HEK293T (cell line): ENCODE measurements around the gene PNLIP.

Experiments used
- CTCF ChIA-PET: fragments of 350-600 bp; formaldehyde crosslinking; extraction: SDS; loops from one replicate; lab custom pipeline; 2021; ENCODE audit warnings: antibody characterized with exemption, inconsistent platforms; lab: Yijun Ruan, JAX
- POLR2A ChIA-PET: fragments of 350-600 bp; formaldehyde crosslinking; extraction: SDS; loops from one replicate; lab custom pipeline; 2020; ENCODE audit warnings: antibody characterized with exemption, inconsistent platforms; lab: Yijun Ruan, JAX
- DNase-seq: peaks from one replicate; pipeline ENCODE4 v3.0.0; 2012; ENCODE audit warnings: mixed read lengths; ENCODE audit errors: extremely low spot score
- ARNT ChIP-seq: fragments of 450-650 bp; IDR thresholded peaks from 2 replicates; pipeline ENCODE4 v1.6.1; 2017; ENCODE audit warnings: mild to moderate bottlenecking
- BHLHE40 ChIP-seq: fragments of 450-650 bp; IDR thresholded peaks from 2 replicates; pipeline ENCODE4 v1.6.1; 2016; ENCODE audit warnings: mild to moderate bottlenecking, moderate library complexity, borderline replicate concordance
- CTBP1 ChIP-seq: fragments of 450-650 bp; IDR thresholded peaks from 2 replicates; pipeline ENCODE4 v1.6.1; 2016; ENCODE audit warnings: borderline replicate concordance
- ELF4 ChIP-seq: fragments of 450-650 bp; IDR thresholded peaks from 2 replicates; pipeline ENCODE4 v1.6.1; 2017; ENCODE audit warnings: antibody characterized with exemption
- FOXA1 ChIP-seq: fragments of 450-650 bp; IDR thresholded peaks from 2 replicates; pipeline ENCODE4 v1.6.1; 2016; ENCODE audit warnings: mild to moderate bottlenecking
- FOXK2 ChIP-seq: fragments of 450-650 bp; IDR thresholded peaks from 2 replicates; pipeline ENCODE4 v1.6.1; 2016; ENCODE audit warnings: mild to moderate bottlenecking
- FOXM1 ChIP-seq: fragments of 450-650 bp; IDR thresholded peaks from 2 replicates; pipeline ENCODE4 v1.6.1; 2017; ENCODE audit warnings: mild to moderate bottlenecking, borderline replicate concordance
- HDGF ChIP-seq: fragments of 450-650 bp; IDR thresholded peaks from 2 replicates; pipeline ENCODE4 v1.6.1; 2017; ENCODE audit warnings: antibody characterized with exemption, borderline replicate concordance
- L3MBTL2 ChIP-seq: fragments of 450-650 bp; conservative IDR thresholded peaks from 2 replicates; pipeline ENCODE4 v1.6.1; 2016; ENCODE audit warnings: mild to moderate bottlenecking
- LEF1 ChIP-seq: fragments of 450-650 bp; IDR thresholded peaks from 2 replicates; pipeline ENCODE4 v1.6.1; 2017; ENCODE audit warnings: mild to moderate bottlenecking, borderline replicate concordance
- NFRKB ChIP-seq: fragments of 450-650 bp; IDR thresholded peaks from 2 replicates; pipeline ENCODE4 v1.6.1; 2016; ENCODE audit warnings: mild to moderate bottlenecking, moderate library complexity
- PKNOX1 ChIP-seq: fragments of 450-650 bp; IDR thresholded peaks from 2 replicates; pipeline ENCODE4 v1.6.1; 2016
- SP1 ChIP-seq: fragments of 450-650 bp; IDR thresholded peaks from 2 replicates; pipeline ENCODE4 v1.6.1; 2017
- SUZ12 ChIP-seq: fragments of 450-650 bp; IDR thresholded peaks from 2 replicates; pipeline ENCODE4 v1.6.1; 2016; ENCODE audit warnings: mild to moderate bottlenecking
- TARDBP ChIP-seq: fragments of 450-650 bp; IDR thresholded peaks from 2 replicates; pipeline ENCODE4 v1.6.1; 2016
- ZNF384 ChIP-seq: fragments of 450-650 bp; IDR thresholded peaks from 2 replicates; pipeline ENCODE4 v1.6.1; 2016

The PNLIP gene

GRCh38 chr10:116524736-116525135, 21.0 kb upstream of the PNLIP start:
- TF ChIP-seq PKNOX1, result no peak
- TF ChIP-seq BHLHE40, result no peak
- TF ChIP-seq SP1, result no peak
- TF ChIP-seq FOXK2, result no peak
- TF ChIP-seq FOXA1, result no peak
- TF ChIP-seq HDGF, result no peak
- TF ChIP-seq NFRKB, result no peak
- CTCF ChIA-PET, result no interaction called here
- no peak for DNase-seq
- POLR2A ChIA-PET, result no interaction called here

GRCh38 chr10:116526219-116526618, 19.5 kb upstream of the PNLIP start:
- TF ChIP-seq L3MBTL2 (no peak), NFRKB (no peak), SP1 (no peak), FOXM1 (no peak), FOXK2 (no peak), TARDBP (no peak), HDGF (no peak), ARNT (no peak), SUZ12 (no peak), ELF4 (no peak)
- POLR2A ChIA-PET, result no interaction called here
- DNase-seq, result no peak
- CTCF ChIA-PET, result no interaction called here

- ChIA-PET CTCF (no interaction called here), POLR2A (no interaction called here)
- TF ChIP-seq L3MBTL2, result no peak
- no peak for TF ChIP-seq ZNF384
- TF ChIP-seq LEF1, result no peak
- no peak for TF ChIP-seq ARNT
- no peak for TF ChIP-seq FOXK2
- no peak for DNase-seq
Measured at GRCh38 chr10:116536810-116537209, 8.9 kb upstream of the PNLIP start.

GRCh38 chr10:116538456-116538855, 7.3 kb upstream of the PNLIP start:
- TF ChIP-seq CTBP1 (no peak), NFRKB (no peak), SP1 (no peak), BHLHE40 (no peak), ELF4 (no peak), ARNT (no peak), FOXM1 (no peak), HDGF (no peak), FOXK2 (no peak), PKNOX1 (no peak), FOXA1 (no peak), SUZ12 (no peak), TARDBP (no peak), L3MBTL2 (no peak), LEF1 (no peak)
- ChIA-PET POLR2A (no interaction called here), CTCF (no interaction called here)
- no peak for DNase-seq

- CTCF ChIA-PET, result no interaction called here
- no peak for DNase-seq
- TF ChIP-seq SUZ12, result no peak
- no peak for TF ChIP-seq LEF1
- no peak for TF ChIP-seq CTBP1
- no peak for TF ChIP-seq HDGF
- no peak for TF ChIP-seq ZNF384
- TF ChIP-seq ARNT, result no peak
- TF ChIP-seq TARDBP, result no peak
- no peak for TF ChIP-seq FOXK2
- TF ChIP-seq NFRKB, result no peak
- POLR2A ChIA-PET, result no interaction called here
Measured at GRCh38 chr10:116538992-116539391, 6.7 kb upstream of the PNLIP start.

- TF ChIP-seq FOXA1 (no peak), HDGF (no peak), SP1 (no peak), ELF4 (no peak), TARDBP (no peak), FOXM1 (no peak), ZNF384 (no peak), CTBP1 (no peak)
- CTCF ChIA-PET, result no interaction called here
- DNase-seq, result no peak
- POLR2A ChIA-PET, result no interaction called here
Measured at GRCh38 chr10:116540814-116541213, 4.9 kb upstream of the PNLIP start.

- DNase-seq, result no peak
- ChIA-PET POLR2A (no interaction called here), CTCF (no interaction called here)
- TF ChIP-seq PKNOX1 (no peak), FOXA1 (no peak), L3MBTL2 (no peak), LEF1 (no peak), ELF4 (no peak), TARDBP (no peak), HDGF (no peak), CTBP1 (no peak), ARNT (no peak), ZNF384 (no peak), SP1 (no peak), NFRKB (no peak), SUZ12 (no peak), FOXM1 (no peak), BHLHE40 (no peak), FOXK2 (no peak)
Measured at GRCh38 chr10:116542007-116542677, 3.6 kb upstream of the PNLIP start.
